Progenitor cell of endocrine pancreas (in vitro differentiated cells): ENCODE measurements around the gene TCP1. TPM values are rescaled to one million over a fixed set of nuclear protein-coding genes. Genes with fewer than 3 reads are reported as not detected.

Experiments used
- DNase-seq: peaks from one replicate; pipeline ENCODE4 v3.0.0; 2021; ENCODE audit warnings: low spot score; ENCODE audit not compliant: unreplicated experiment
- H3K27ac Mint-ChIP-seq: 2 replicates; pipeline ENCODE4 v1.8.0; 2021; ENCODE audit warnings: mild to moderate bottlenecking, moderate library complexity, mixed read lengths
- H3K27me3 Mint-ChIP-seq: 2 replicates; pipeline ENCODE4 v1.8.0; 2021; ENCODE audit warnings: mixed read lengths
- H3K36me3 Mint-ChIP-seq: 2 replicates; pipeline ENCODE4 v1.8.0; 2022; ENCODE audit warnings: mixed read lengths; ENCODE audit not compliant: insufficient read depth
- H3K4me1 Mint-ChIP-seq: 2 replicates; pipeline ENCODE4 v1.8.0; 2021; ENCODE audit warnings: low read depth, mixed read lengths
- H3K4me3 Mint-ChIP-seq: 2 replicates; pipeline ENCODE4 v1.8.0; 2021; ENCODE audit warnings: low read depth, mild to moderate bottlenecking, moderate library complexity, mixed read lengths
- H3K9me3 Mint-ChIP-seq: 2 replicates; pipeline ENCODE4 v1.8.0; 2021; ENCODE audit warnings: low read depth, mixed read lengths
- long read RNA-seq: library from polyadenylated mRNA; unstranded; transcript quantifications from one replicate; pipeline ENCODE4 v2.0.0, GENCODE V29; 2020
- total RNA-seq: library from RNA; stranded (reverse); gene quantifications from 2 replicates; pipeline ENCODE4 v1.2.1, GENCODE V29; 2021
- TF ChIP-seq, protein P1 (sequence below): fragments of 200-600 bp; sonication (generic); IDR thresholded peaks from one replicate; pipeline ENCODE4 v1.5.0; 2021; ENCODE audit warnings: antibody characterized with exemption, mild to moderate bottlenecking; ENCODE audit not compliant: unreplicated experiment

TCP1 gene
- 218 and 229 TPM in 2 replicates for total RNA-seq
- long read RNA-seq, transcript TCP1-202 (11 exons, 1,878 nt), result minor isoform, 13 of 1,752 reads
- long read RNA-seq, transcript TCP1-201 (12 exons, 2,499 nt), result major isoform, 1,650 of 1,752 reads
- long read RNA-seq, partial matches to known transcripts, result 42 of 1,752 reads
- long read RNA-seq, other reads (novel, unspliced or antisense), result 46 of 1,752 reads

DNA sequence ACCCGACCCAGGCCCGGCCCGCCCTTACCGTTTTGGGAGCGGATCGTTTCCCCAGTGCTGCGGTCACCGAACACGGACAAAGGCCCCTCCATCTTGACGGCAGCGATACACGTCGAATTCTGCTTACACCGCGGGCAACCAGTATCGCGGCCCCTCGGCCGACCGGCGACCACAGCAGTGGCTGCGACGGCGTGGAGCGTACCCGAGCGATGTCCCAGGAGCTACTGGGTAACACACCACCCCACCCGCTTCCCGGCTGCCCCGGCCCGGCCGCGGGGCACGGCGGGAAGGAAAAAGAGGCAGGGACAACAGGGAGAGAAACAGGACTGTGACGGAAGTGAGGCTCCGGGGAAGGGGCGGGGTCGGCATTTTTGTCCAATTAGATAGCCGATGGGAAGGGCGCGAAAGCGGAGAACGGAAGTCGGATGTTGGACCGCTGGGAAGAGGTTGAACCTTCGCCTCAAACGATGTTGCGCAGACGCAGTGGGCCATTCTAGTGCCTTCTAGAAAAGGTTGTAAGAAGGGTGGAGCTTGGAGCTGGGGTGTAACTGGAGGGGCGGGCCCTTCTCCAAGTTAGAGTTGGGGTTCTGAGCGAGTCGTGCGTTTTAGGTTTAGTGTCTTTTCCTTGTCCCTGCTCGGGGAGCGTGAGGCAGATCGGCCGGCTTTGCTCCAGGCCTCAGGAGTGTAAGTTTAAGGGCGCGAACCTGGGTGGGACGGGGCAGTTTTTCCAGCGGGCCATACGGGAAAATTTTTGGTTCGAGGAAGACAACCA is at the start of gene TCP1:
Gene TCP1 (minus strand): TSS at position 226 of the 772 bp plus-strand sequence. CDS start 134 bp downstream, at position 92.
- Mint-ChIP-seq H3K27ac (peak within 1 kb of the TSS; percentile 99), H3K4me1 (peaks cover 31% of the 10 kb centered on the region), H3K36me3 (peaks cover 24% of the 10 kb centered on the region)

GRCh38 chr6:159838020-159838744 is 48.8 kb upstream of the TCP1 start:
- Mint-ChIP-seq H3K4me1 (no peaks in the 10 kb centered on the region), H3K9me3 (no peaks in the 10 kb centered on the region), H3K27ac (no peak overlapping the region), H3K4me3 (no peak overlapping the region), H3K36me3 (no peaks in the 10 kb centered on the region), H3K27me3 (no peaks in the 10 kb centered on the region)
- no peak for DNase-seq
- TF ChIP-seq, protein P1, sequence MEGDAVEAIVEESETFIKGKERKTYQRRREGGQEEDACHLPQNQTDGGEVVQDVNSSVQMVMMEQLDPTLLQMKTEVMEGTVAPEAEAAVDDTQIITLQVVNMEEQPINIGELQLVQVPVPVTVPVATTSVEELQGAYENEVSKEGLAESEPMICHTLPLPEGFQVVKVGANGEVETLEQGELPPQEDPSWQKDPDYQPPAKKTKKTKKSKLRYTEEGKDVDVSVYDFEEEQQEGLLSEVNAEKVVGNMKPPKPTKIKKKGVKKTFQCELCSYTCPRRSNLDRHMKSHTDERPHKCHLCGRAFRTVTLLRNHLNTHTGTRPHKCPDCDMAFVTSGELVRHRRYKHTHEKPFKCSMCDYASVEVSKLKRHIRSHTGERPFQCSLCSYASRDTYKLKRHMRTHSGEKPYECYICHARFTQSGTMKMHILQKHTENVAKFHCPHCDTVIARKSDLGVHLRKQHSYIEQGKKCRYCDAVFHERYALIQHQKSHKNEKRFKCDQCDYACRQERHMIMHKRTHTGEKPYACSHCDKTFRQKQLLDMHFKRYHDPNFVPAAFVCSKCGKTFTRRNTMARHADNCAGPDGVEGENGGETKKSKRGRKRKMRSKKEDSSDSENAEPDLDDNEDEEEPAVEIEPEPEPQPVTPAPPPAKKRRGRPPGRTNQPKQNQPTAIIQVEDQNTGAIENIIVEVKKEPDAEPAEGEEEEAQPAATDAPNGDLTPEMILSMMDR, result no peak

More for the DNA sequence above, at the start of gene TCP1:
- TF ChIP-seq, protein P1, result no peak
- Mint-ChIP-seq H3K4me3 (peak within 1 kb of the TSS; percentile 99), H3K9me3 (no peaks in the 10 kb centered on the region), H3K27me3 (no peaks in the 10 kb centered on the region)
- DNase-seq, result peak; percentile 93

DNA sequence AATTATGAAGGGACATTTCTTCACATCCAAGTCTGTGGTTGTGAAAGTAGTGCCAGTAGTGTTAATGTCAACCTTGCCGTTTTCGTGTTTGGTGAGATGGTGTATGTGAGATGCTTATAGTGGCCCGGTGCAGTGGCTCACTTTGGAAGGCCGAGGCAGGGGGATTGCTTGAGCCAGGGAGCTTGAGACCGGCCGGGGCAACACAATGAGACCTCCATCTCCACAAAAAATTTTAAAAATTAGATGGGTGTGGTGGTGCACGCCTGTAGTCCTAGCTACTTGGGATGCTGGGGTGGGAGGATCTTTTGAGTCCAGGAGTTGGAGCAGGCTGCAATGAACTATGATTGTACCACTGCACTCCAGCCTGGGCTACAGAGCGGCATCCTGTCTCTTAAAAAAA is 48.1 kb upstream of the TCP1 start:
- Mint-ChIP-seq H3K4me1 (no peaks in the 10 kb centered on the region), H3K4me3 (no peak overlapping the region), H3K9me3 (no peaks in the 10 kb centered on the region), H3K27ac (no peak overlapping the region), H3K27me3 (no peaks in the 10 kb centered on the region), H3K36me3 (no peaks in the 10 kb centered on the region)
- TF ChIP-seq, protein P1, result no peak
- DNase-seq, result no peak

DNA sequence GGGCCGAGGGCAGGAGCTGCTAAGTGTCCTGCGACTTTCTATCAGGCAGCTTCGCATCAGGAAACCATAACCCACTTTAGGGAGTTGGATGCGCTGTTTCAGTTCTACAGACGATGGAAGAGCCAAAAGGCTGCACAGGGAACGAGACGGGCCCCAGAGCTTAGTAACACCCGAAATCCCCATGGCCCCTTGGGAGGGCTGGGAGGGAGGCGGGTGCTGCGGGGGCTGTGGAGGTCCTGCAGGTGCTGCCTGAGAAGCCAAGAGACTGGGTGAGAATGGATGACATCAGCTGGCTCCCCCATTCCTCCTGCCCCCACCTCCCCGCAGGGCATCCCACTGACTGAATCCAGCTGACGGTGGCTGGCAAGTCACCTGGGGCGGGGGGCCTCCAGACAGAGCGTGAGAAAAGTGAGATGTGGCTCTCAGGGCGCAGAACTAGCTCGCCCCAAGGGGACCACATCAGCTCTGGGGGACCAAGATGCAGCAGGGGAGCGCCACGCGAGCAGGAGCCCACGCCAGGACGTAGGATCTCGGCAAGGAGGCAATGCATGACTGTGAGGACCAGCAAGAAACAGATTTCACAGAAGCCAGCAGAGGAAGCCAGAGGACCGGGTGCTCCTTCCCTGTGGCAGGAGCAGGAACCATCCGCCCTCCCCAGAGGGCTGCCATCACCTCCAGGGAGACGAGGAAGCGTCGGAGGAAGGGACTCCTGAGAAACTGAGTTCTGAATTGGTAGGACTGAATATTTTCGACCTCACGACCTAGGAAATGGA is 47.5 kb upstream of the TCP1 start:
- no peaks in the 10 kb centered on the region for H3K36me3 Mint-ChIP-seq
- no peaks in the 10 kb centered on the region for H3K4me1 Mint-ChIP-seq
- no peaks in the 10 kb centered on the region for H3K9me3 Mint-ChIP-seq
- no peaks in the 10 kb centered on the region for H3K27me3 Mint-ChIP-seq
- TF ChIP-seq, protein P1, result no peak
- no peak for DNase-seq
- H3K27ac Mint-ChIP-seq, result no peak overlapping the region
- H3K4me3 Mint-ChIP-seq, result no peak overlapping the region
